Dedifferentiated amniotic fluid mesenchymal stem cell (primary cell): ENCODE data around the gene CH25H.
"Not testable (repeated sequence)": the region's sequence is repeated elsewhere in the genome, so short reads cannot be mapped to it uniquely, and the experiment has no call there.

Experiments
- DNase-seq: peaks from one replicate; pipeline ENCODE4 v3.0.0-alpha.2; 2016; ENCODE audit errors: extremely low spot score

CH25H gene

DNA sequence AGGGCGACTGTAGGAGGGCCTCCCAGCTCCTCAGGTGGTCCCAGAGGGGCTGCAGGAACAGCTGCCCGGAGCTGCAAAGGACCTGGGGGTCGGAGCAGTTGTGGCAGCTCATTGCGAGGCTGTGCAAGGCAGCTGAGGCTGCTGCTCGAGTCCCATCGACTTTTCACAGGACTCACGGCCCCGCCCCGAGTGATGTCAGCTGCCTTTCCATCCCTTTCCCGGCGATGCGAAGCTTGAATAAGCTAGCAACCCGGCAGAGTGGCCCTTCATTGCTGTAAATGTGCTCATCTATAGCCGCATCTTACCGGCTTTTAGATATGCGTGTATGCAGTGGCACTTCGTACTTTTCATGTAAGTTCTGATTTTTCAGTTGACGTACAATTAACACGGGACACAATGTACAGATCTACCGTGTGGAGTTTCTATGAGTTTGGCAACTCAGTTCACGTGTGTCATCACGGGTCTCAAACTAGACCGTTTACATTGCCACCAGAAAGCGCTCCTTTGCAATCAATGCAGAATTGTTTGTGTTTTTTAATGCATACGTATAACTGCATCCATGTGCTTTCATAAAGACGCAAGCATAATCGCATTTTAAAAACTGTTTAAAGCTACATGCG lies at the start of gene CH25H:
CH25H (minus strand) TSS at position 137 of the 620 bp plus-strand sequence; CDS start at position 112, 25 bp downstream.
- DNase-seq, result peak; percentile 86

GRCh38 chr10:89256340-89256739 lies 49.2 kb upstream of the CH25H start:
- DNase-seq, result no peak

GRCh38 chr10:89255793-89256192 lies 48.7 kb upstream of the CH25H start:
- no peak for DNase-seq

DNA sequence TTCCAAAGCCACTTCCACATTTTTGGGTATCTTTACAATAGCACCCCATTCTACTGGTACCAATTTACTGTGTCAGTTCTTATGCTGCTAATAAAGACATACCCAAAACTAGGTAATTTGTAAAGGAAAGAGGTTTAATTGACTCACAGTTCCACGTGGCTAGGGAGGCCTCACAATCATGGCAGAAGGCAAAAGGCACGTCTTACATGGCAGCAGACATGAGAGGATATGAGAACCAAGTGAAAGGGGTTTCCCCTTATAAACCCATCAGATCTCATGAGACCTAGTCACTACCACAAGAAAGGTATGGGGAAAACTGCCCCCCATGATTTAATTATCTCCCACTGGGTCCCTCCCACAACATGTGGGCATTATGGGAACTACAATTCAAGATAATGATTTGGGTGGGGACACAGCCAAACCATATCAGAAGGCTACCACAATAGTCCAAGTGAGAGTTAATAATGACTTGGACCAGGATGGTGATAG lies 48.0 kb upstream of the CH25H start:
- not testable (repeated sequence) for DNase-seq

GRCh38 chr10:89252225-89252585 lies 45.1 kb upstream of the CH25H start:
- no peak for DNase-seq

DNA sequence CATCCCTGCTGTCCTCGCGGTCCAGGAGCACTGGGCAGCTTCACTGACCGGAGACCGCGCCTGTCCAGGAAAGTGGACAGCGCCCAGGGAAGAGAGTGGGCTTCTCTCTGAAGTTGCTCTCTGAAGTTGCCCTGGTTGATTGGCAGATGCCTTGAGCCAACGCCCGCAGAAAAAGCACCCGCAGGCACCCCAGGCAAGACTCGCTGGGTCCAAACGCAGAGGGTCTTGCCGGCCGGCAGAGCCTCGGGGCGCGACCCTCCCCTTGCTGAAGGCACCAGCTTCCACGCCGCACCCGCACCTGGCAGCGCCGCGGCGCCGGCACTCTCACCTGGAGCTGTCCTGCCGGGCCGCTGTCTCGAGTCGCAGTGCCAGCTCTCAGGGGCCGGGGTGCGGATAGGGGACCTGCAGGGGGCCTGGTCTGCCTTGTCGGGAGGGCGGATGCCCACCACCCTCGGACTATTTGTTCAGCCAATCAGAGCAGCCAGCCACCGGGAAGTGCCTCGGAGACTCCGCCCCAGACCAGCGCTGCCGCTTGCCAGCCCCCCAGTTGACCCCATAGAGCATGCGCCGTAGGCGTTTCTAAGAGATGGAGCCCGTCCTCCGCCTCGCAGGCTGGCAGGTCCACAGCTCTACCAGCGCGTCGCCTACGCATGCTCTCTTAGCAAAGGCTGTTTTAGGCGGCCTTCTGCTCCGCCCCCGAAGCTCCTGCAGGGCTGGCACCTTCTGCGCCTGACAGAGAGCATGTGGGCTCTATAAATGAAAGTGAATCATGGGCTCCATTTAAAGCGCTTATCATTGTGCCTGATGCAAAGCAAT lies 44.5 kb upstream of the CH25H start, which contains the start of gene LIPA:
LIPA (minus strand) TSS at position 367 of the 816 bp plus-strand sequence. CDS start 4,127 bp downstream, outside the sequence.
- peak; percentile 96 for DNase-seq

DNA sequence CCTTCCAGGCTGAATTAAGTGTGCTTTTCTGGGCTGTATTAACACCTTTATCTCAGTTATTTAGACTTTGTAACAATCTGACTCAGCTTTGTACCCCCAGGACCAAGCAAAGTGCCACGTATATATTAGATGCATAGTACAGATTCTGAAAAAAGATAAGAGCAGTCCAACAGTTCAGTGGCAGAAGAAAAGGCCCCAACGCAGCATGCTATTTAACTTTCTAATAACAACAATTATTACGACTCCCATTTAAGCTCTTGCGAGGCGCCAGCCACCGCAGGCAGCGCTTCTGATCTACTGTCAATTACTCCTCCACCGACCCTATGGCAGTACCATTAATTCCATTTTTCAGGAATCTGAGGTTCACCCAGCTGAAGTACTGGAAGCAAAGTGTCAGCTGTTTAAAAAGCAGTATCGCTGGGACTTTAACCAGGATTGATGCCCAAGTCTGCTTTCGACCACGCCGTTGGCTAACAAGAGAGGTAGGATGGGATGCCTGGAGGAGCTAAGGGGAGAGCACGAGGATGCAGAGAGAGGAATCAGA lies 43.8 kb upstream of the CH25H start:
- DNase-seq, result no peak

- no peak for DNase-seq
Observed at GRCh38 chr10:89248990-89249389, 41.9 kb upstream of the CH25H start.

- not testable (repeated sequence) for DNase-seq
Observed at GRCh38 chr10:89247623-89248022, 40.5 kb upstream of the CH25H start.

GRCh38 chr10:89245802-89246201 lies 38.7 kb upstream of the CH25H start:
- DNase-seq, result no peak

- DNase-seq, result no peak
Observed at GRCh38 chr10:89242840-89243568, 35.9 kb upstream of the CH25H start.

DNA sequence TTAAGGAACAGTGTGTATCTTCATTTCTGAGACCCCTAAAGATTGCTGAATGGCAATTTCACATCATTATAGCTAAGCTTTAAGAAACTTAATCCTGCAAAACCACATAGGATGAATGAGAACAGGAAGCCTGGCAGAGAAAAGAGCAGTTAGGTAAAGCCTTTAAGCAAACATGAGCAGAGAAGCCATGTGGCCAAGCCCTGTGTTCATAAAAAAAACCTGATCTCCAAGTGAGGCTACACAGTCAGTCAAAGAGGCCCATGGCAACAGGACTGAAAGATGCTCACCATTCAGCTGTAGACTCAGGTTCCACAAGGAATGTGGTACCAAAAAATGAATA lies 35.2 kb upstream of the CH25H start:
- DNase-seq, result no peak

DNA sequence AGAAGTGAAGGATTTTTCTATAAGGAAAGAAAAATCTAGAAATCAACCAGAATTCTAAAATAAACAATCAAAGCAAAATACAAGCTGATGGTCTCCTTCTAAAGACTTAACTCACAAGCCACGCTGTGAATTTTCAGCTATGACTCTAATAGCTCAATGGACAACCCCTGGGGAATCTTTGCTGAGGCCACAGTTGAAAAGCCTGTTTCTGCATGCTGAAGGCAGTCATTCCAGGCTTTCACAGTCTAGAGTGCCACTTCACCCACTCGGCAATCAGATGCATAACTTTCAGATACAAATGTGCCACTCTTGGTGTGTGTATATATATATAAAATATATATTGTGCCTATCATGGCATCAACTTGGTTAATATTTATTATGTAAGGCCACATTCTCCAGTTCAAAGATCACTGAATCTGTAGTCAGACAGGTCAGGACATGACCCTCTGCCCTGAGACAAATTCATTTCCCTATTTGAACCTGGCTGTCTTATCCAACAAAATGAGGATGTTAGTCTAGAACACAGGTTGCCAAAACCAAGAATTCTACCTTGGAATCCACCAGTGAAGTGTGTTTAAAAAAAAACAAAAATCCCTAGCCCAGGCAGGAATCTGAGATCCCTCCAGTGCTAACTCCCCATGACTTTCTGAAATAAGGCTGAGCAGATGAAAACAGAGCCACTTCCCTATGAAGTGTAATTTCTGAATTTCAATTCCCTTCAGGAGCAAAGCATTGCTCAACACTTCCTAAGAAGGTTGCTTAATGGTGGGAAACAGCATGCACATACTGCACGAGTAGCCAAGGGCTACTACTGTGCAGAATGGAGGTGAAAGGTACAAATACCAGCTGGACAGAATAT lies 34.6 kb upstream of the CH25H start:
- DNase-seq, result no peak

DNA sequence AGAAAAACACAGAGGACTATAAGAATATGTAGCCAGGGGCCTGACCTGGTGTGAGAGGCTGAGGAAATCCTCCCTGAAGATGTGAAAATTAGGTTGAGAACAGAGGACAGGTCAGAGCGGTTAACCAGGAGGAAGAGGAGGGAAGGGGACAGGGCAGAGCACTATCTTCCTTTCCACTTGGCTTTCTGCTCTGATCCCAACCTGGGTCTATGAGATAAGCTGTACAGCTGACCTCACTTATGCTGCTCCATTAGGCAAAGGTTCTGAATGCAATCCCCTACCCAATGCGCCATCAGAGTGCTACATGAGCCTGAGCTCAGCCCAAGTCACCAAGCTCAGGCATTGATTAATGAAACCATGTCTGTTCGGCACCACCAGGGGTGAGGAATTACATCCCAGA lies 33.9 kb upstream of the CH25H start:
- no peak for DNase-seq

DNA sequence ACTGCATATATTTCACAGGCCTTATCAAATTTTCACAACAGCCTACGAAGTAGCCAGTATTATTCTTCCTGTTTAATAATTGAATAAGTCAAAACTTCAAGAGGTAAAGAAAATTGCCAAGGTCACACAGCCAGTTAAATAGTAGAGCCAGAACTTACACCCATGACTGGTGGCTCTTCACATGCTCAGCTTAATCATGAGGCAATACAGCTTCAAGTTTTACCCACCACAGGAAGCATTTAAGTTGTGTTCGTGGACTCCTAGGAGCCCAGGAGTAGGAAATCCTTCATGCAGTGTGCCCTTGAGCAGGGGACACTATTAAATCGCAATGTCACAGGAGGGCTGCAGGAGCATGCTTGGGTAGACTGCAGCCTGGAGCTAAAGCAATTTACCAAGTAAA lies 33.4 kb upstream of the CH25H start:
- DNase-seq, result no peak

- DNase-seq, result no peak
Observed at GRCh38 chr10:89238956-89239644, 32.0 kb upstream of the CH25H start.

DNA sequence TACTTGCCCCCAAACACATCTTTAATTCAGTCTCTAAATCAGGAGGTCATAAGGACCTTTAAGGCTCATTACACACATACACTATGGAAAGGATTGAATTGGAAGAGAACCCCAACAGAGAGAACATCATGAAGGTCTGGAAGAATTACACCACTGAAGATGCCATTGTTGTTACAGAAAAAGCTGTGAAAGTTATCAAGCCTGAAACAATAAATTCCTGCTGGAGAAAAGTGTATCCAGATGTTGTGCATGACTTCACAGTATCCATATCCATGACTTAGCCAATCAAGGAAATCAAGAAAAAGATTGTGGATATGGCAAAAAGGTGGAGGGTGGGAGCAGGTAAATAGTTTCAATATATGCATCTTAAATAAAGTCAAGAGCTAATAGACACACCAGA lies 30.7 kb upstream of the CH25H start:
- DNase-seq, result no peak

- peak; percentile 62 for DNase-seq
Observed at GRCh38 chr10:89236226-89236797, 29.2 kb upstream of the CH25H start.

DNA sequence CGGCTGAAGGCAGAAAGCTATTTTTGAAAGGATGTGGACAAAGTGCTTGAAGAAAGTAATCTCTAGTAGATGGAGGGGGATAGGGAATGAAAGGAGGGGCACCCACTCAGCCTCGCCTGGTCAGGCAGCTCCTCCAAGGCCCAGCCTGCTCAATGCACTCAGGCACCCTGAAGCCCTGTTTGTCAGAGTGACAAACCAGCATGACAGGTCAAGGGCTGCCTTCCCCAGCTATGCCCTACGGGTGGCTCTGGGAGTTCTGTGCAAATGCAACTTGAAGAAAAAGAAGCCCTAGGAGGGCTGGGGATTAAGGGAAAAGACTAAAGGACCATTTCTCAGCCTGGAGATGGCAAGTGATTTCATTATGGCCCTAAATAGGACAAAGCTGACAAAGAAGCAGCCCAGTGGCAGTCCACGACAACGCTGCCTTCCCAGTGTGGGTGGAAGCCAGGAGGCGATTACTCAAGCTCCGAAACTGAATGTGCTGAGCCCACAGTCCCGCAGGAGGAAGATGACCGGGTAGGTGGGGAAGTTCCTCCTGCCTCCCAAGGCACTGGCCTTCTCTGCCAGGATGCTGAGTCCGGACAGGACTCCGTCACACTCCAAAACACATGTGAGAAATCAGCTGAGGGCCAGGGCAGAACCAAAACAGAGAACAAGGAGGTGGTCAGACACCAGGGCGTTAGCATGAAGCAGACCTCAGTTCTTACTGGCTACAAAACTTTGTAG lies 28.1 kb upstream of the CH25H start:
- DNase-seq, result no peak

DNA sequence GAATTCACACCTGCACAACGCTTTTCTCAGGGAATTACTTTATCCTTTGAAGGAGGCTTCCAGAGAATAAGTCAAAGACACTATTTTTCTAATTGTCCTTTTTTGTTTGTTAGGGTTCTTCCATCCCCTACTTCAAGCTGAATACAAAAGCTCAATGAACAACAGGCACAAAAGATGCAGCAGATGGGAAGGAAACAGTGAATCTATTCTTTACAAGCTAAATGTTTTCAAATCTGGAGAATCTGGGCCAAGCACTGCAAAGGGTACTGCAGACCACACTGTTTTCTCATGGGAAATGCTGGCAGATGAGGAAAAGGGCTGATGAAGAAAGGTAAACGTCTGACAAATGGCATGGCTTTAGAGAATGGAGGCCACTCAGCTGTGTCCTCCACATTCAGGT lies 25.9 kb upstream of the CH25H start:
- no peak for DNase-seq
